ENCODE measurements around the gene CCDC194. TPM values are rescaled to one million over a fixed set of nuclear protein-coding genes. Genes with fewer than 3 reads are reported as not detected.

The CCDC194 gene
- total RNA-seq, 2 donors from 2014 or later = 0.40 to 0.50 TPM

- ATAC-seq (no peak), DNase-seq (no peak)
- intact Hi-C loops (cut with DNase I, micrococcal nuclease) = no loop called here
These were observed 12.8 kb upstream of the CCDC194 start for GRCh38 chr19:17406887-17407196.

GRCh38 chr19:17406046-17406886 lies 12.3 kb upstream of the CCDC194 start:
- intact Hi-C loops (cut with DNase I, micrococcal nuclease) = no loop called here
- DNase-seq (no peak), ATAC-seq (no peak)

GRCh38 chr19:17405250-17406045 lies 11.5 kb upstream of the CCDC194 start, which contains the start of gene BST2:
TSS of gene BST2 (minus strand) at chr19:17405630. CDS start at chr19:17405575, 55 bp downstream.
- intact Hi-C loops (cut with DNase I, micrococcal nuclease) = no loop called here
- ATAC-seq (peak; percentile 77), DNase-seq (peak; percentile 60 to 67)

- ATAC-seq (no peak), DNase-seq (no peak)
- intact Hi-C loops (cut with DNase I, micrococcal nuclease) = no loop called here
These were observed 10.7 kb upstream of the CCDC194 start for GRCh38 chr19:17404621-17405249.

- intact Hi-C loops (cut with DNase I, micrococcal nuclease) = no loop called here
- ATAC-seq (no peak), DNase-seq (no peak)
These were observed 10.0 kb upstream of the CCDC194 start for GRCh38 chr19:17404015-17404414.

GRCh38 chr19:17402982-17403855 lies 9.2 kb upstream of the CCDC194 start:
- DNase-seq (no peak), ATAC-seq (peak; percentile 25)
- intact Hi-C loops (cut with DNase I, micrococcal nuclease) = no loop called here

GRCh38 chr19:17401628-17402027 lies 7.6 kb upstream of the CCDC194 start:
- DNase-seq (no peak), ATAC-seq (no peak)
- intact Hi-C loops (cut with DNase I, micrococcal nuclease) = no loop called here

- intact Hi-C loops (cut with DNase I, micrococcal nuclease) = loop anchor here in 1 of 2 donors (10.0 kb wide), 1 partner anchor 66 kb away; the partner anchor contains the start of gene NXNL1
- no peak for DNase-seq
- no peak for ATAC-seq
These were observed 5.0 kb upstream of the CCDC194 start for GRCh38 chr19:17398902-17399527.

- DNase-seq (peak in 1 of 2 donors; percentile 78), ATAC-seq (peak; percentile 29)
- intact Hi-C loops (cut with DNase I, micrococcal nuclease) = loop anchor here in 1 of 2 donors (10.0 kb wide), 1 partner anchor 70 kb away; the partner anchor contains the start of gene NXNL1
These were observed 957 bp upstream of the CCDC194 start for GRCh38 chr19:17394891-17395415.

- intact Hi-C loops (cut with DNase I, micrococcal nuclease) = loop anchor here in 1 of 2 donors (10.0 kb wide), 1 partner anchor 72 kb away; the partner anchor contains the start of gene NXNL1
- DNase-seq = no peak
- no peak for ATAC-seq
These were observed 994 bp downstream of the CCDC194 start for GRCh38 chr19:17393002-17393401.

GRCh38 chr19:17391371-17392151 lies 2.4 kb downstream of the CCDC194 start:
- DNase-seq (no peak), ATAC-seq (no peak)
- intact Hi-C loops (cut with DNase I, micrococcal nuclease) = loop anchor here in 1 of 2 donors (10.0 kb wide), 1 partner anchor 73 kb away; the partner anchor contains the start of gene NXNL1

GRCh38 chr19:17390665-17391370 lies 3.2 kb downstream of the CCDC194 start:
- intact Hi-C loops (cut with DNase I, micrococcal nuclease) = loop anchor here in 1 of 2 donors (10.0 kb wide), 1 partner anchor 74 kb away; the partner anchor contains the start of gene NXNL1

GRCh38 chr19:17389957-17390664 lies 3.9 kb downstream of the CCDC194 start:
- intact Hi-C loops (cut with DNase I, micrococcal nuclease) = loop anchor here in 1 of 2 donors (5.0 to 10.0 kb wide), 2 partner anchors 43 to 75 kb away; partner anchors contain the start of gene NXNL1
- DNase-seq = no peak
- no peak for ATAC-seq

More at GRCh38 chr19:17390665-17391370, 3.2 kb downstream of the CCDC194 start:
- ATAC-seq = peak; percentile 99
- peak; percentile 90 to 93 for DNase-seq

GRCh38 chr19:17389288-17389687 lies 4.7 kb downstream of the CCDC194 start:
- intact Hi-C loops (cut with DNase I, micrococcal nuclease) = loop anchor here in 1 of 2 donors (5.0 kb wide), 1 partner anchor 42 kb away; no protein-coding TSS in a partner anchor
- ATAC-seq (no peak), DNase-seq (no peak)

Measured in left colon (tissue), 2 donors.